Transverse colon (tissue), 3 donors: ENCODE data around the gene ZNF280B.

Experiments used
- CTCF ChIP-seq, 5 experiments: fragments of 200-600 bp in 3 of 5; fragments of 450-650 bp in 2 of 5; sonication (generic) in 3 of 5; IDR thresholded peaks; 1 replicate in 2 of 5; 2 replicates in 3 of 5; pipeline ENCODE4 v1.5.1; 2016 to 2017; ENCODE audit warnings: antibody characterized with exemption in 5 of 5, inconsistent platforms in 3 of 5, mild to moderate bottlenecking in 2 of 5, moderate library complexity in 1 of 5
- EP300 ChIP-seq: sonication (generic); formaldehyde crosslinking; IDR thresholded peaks from one replicate; pipeline ENCODE4 v1.6.1; 2017; ENCODE audit warnings: antibody characterized with exemption, low read depth
- POLR2A ChIP-seq: fragments of 450-650 bp; IDR thresholded peaks from one replicate; pipeline ENCODE4 v1.6.1; 2016; ENCODE audit warnings: antibody characterized with exemption, mild to moderate bottlenecking, moderate library complexity

- TF ChIP-seq CTCF (IDR thresholded peaks at IDR 0.05) = no peak
- no peak for TF ChIP-seq POLR2A
- no peak for TF ChIP-seq EP300
These were observed 38.7 kb upstream of the ZNF280B start for GRCh38 chr22:22547226-22547625.
